Neutrophil (primary cell): Measurements from ENCODE around the gene ATXN1L.
"Not testable (repeated sequence)": the region's sequence is repeated elsewhere in the genome, so short reads cannot be mapped to it uniquely, and the experiment has no call there.

Source experiments
- H3K27ac ChIP-seq: fragments of 200-600 bp; sonication (generic); 2 replicates; pipeline ENCODE4 v1.5.1; 2016; ENCODE audit warnings: mild to moderate bottlenecking, moderate library complexity
- H3K27me3 ChIP-seq: fragments of 200-600 bp; sonication (generic); 2 replicates; pipeline ENCODE4 v1.6.0; 2016; ENCODE audit warnings: mild to moderate bottlenecking
- H3K36me3 ChIP-seq: fragments of 200-600 bp; sonication (generic); 2 replicates; pipeline ENCODE4 v1.5.1; 2017
- H3K4me1 ChIP-seq, 2 experiments: fragments of 200-600 bp in 1 of 2; sonication (generic) in 1 of 2; 1 replicate in 1 of 2; 2 replicates in 1 of 2; pipeline versions ENCODE4 v1.5.1 to v1.6.1; 2013 to 2016; ENCODE audit warnings: low read depth in 1 of 2, low read length in 1 of 2, mild to moderate bottlenecking in 1 of 2, moderate library complexity in 1 of 2; ENCODE audit not compliant: control insufficient read depth in 1 of 2, insufficient read depth in 1 of 2
- H3K4me3 ChIP-seq, 2 experiments: fragments of 200-600 bp in 1 of 2; sonication (generic) in 1 of 2; 1 replicate in 1 of 2; 2 replicates in 1 of 2; pipeline ENCODE4 v1.5.1; 2013 to 2016; ENCODE audit warnings: low read depth in 1 of 2, low read length in 1 of 2, mild to moderate bottlenecking in 1 of 2, moderate library complexity in 1 of 2
- H3K9me3 ChIP-seq: fragments of 200-600 bp; sonication (generic); 2 replicates; pipeline ENCODE4 v1.5.1; 2016
- TF ChIP-seq, protein P1 (sequence below): fragments of 200-600 bp; sonication (generic); IDR thresholded peaks from 2 replicates; pipeline ENCODE4 v1.5.1; 2016; ENCODE audit warnings: antibody characterized with exemption

The ATXN1L gene

DNA sequence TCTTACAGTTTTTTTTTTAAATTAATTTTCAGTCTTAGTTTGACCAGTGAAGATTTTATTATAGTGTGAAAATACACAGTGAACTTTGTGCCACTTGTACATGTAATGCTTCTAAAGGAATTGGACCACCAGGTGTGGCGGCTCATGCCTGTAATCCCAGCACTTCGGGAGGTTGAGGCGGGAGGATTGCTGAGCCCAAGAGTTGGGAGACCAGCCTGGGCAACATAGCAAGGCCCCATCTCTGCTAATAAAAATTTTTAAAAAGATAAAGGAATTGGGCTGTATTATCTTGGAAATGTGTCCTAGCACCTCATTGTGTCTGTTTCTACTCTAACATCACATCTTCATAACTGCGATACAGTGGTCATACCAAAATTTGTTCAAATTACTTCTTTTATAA, 53.4 kb downstream of the ATXN1L start:
- TF ChIP-seq, protein P1, sequence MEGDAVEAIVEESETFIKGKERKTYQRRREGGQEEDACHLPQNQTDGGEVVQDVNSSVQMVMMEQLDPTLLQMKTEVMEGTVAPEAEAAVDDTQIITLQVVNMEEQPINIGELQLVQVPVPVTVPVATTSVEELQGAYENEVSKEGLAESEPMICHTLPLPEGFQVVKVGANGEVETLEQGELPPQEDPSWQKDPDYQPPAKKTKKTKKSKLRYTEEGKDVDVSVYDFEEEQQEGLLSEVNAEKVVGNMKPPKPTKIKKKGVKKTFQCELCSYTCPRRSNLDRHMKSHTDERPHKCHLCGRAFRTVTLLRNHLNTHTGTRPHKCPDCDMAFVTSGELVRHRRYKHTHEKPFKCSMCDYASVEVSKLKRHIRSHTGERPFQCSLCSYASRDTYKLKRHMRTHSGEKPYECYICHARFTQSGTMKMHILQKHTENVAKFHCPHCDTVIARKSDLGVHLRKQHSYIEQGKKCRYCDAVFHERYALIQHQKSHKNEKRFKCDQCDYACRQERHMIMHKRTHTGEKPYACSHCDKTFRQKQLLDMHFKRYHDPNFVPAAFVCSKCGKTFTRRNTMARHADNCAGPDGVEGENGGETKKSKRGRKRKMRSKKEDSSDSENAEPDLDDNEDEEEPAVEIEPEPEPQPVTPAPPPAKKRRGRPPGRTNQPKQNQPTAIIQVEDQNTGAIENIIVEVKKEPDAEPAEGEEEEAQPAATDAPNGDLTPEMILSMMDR = no peak
- no peaks in the 10 kb centered on the region for H3K36me3 ChIP-seq
- H3K27me3 ChIP-seq = no peaks in the 10 kb centered on the region
- no peak overlapping the region for H3K4me3 ChIP-seq
- no peak overlapping the region for H3K27ac ChIP-seq
- no peaks in the 10 kb centered on the region for H3K9me3 ChIP-seq
- peaks cover 39 to 47% of the 10 kb centered on the region in 2 experiments for H3K4me1 ChIP-seq

DNA sequence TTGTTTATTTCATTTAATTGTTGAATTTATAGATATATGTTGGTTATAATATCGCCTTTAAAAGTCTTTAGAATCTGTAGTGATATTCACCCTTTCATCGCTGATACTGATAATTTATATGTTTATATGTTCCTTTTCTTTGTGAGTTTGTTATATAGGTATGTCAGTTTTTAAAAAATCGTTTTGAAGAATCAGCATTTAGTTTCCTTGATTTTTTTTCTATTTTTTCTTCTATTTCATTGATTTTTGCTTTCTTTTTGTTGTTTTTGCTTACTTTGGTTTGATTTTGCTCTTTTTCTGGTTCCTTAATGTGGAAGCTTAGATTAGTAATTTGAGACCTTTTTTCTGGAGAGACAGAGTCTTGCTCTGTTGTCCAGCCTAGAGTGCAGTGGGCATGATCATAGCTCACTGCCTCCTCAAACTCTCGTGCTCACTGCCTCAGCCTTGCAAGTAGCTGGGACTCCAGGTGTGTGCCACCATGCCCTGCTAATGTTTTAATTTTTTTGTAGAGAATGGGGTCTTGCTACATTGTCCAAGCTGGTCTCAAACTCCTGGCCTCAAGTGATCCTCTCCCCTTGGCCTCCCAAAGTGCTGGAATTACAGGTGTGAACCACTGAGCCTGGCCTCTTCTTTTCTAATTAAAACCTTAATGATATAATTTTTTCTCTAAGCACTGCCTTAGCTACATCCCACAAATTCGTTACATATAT, 57.0 kb downstream of the ATXN1L start:
- Histone ChIP-seq H3K36me3 (no peaks in the 10 kb centered on the region), H3K27ac (no peak overlapping the region), H3K9me3 (no peaks in the 10 kb centered on the region), H3K27me3 (no peaks in the 10 kb centered on the region), H3K4me1 (peaks cover 37 to 39% of the 10 kb centered on the region in 2 experiments), H3K4me3 (no peak overlapping the region)
- TF ChIP-seq, protein P1 = no peak

DNA sequence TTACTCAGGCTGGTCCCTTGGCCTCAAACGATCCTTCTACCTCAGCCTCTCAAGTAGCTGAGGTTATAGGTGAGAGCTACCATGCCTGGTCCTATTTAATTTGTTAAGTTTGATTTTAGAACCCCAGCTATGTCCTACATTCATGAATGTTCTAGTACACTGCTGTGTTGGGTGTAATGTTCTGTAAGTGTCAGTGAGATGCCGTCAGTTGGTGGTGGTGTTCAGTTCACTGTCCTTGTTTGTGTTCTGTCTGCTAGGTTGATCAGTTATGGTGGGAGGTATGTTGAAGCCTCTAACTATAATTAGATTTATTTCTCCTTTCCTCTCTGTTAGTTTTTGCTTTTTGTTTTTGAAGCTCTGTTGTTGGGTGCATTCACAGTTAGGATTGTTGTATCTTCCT, 57.8 kb downstream of the ATXN1L start:
- peaks cover 34 to 37% of the 10 kb centered on the region in 2 experiments for H3K4me1 ChIP-seq
- TF ChIP-seq, protein P1 = no peak
- no peak overlapping the region for H3K27ac ChIP-seq

DNA sequence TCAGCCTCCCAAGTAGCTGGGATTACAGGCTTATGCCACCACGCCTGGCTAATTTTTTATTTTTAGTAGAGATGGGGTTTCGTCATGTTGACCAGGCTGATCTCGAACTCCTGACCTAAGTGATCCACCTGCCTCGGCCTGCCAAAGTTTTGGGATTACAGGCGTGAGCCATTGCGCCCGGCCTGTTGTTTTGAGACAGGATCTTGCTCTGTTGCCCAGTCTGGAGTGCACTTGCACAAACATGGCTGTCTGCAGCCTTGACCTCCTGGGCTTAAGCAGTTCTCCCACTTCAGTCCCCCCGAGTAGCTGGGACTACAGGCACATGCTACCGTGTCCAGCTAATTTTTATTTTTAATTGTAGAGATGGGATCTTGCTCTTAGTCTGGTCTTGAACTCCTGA, 58.5 kb downstream of the ATXN1L start:
- TF ChIP-seq, protein P1 = no peak
- no peak overlapping the region for H3K4me3 ChIP-seq
- peaks cover 3% of the 10 kb centered on the region for H3K36me3 ChIP-seq
- no peaks in the 10 kb centered on the region for H3K9me3 ChIP-seq
- H3K4me1 ChIP-seq = peaks cover 34 to 36% of the 10 kb centered on the region in 2 experiments
- no peak overlapping the region for H3K27ac ChIP-seq
- H3K27me3 ChIP-seq = no peaks in the 10 kb centered on the region

More for the DNA sequence above, 57.8 kb downstream of the ATXN1L start:
- H3K27me3 ChIP-seq = no peaks in the 10 kb centered on the region
- H3K4me3 ChIP-seq = no peak overlapping the region
- H3K36me3 ChIP-seq = no peaks in the 10 kb centered on the region
- no peaks in the 10 kb centered on the region for H3K9me3 ChIP-seq

DNA sequence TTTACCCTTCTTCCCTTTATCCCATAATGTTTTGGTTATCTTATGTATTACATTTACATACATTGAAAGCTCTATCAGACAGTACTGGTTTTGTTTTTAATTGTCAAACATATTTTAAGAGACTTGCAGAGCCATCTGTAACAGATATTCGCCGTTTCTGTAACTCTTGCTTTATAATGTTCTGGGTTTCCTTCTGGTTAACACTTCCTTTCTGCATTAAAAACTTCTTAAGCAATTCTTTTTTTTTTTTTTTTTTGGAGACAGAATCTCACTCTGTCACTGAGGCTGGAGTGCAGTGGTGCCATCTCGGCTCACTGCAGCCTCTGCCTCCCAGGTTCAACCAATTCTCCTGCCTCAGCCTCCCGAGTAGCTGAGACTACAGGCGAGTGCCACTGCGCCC, 60.0 kb downstream of the ATXN1L start:
- H3K27ac ChIP-seq = peak overlapping the region; percentile 64
- H3K9me3 ChIP-seq, H3K4me3 ChIP-seq, H3K27me3 ChIP-seq: not testable (repeated sequence)
- H3K4me1 ChIP-seq = peaks cover 20 to 34% of the 10 kb centered on the region in 2 experiments
- peaks cover 12% of the 10 kb centered on the region for H3K36me3 ChIP-seq
